Fibroblast of skin of back (primary cell): ENCODE results near the gene PDLIM7.

ENCODE experiments used
- DNase-seq: peaks from one replicate; pipeline ENCODE4 v3.0.0-alpha.2; 2013

Gene PDLIM7

GRCh38 chr5:177443144-177443983, 54.0 kb downstream of the PDLIM7 start:
- DNase-seq = no peak

- no peak for DNase-seq
Observed at GRCh38 chr5:177442066-177442826, 55.2 kb downstream of the PDLIM7 start.

GRCh38 chr5:177440990-177441780, 56.2 kb downstream of the PDLIM7 start:
- no peak for DNase-seq

- DNase-seq = no peak
Observed at GRCh38 chr5:177440211-177440989, 57.0 kb downstream of the PDLIM7 start.

- no peak for DNase-seq
Observed at GRCh38 chr5:177439518-177440053, 57.8 kb downstream of the PDLIM7 start.

- DNase-seq = no peak
Observed at GRCh38 chr5:177438468-177438867, 58.9 kb downstream of the PDLIM7 start.

GRCh38 chr5:177437623-177438022, 59.8 kb downstream of the PDLIM7 start:
- DNase-seq = no peak

- no peak for DNase-seq
Observed at GRCh38 chr5:177435847-177436536, 61.4 kb downstream of the PDLIM7 start.

- DNase-seq = no peak
Observed at GRCh38 chr5:177434942-177435738, 62.3 kb downstream of the PDLIM7 start.

- no peak for DNase-seq
Observed at GRCh38 chr5:177434437-177434836, 63.0 kb downstream of the PDLIM7 start.

- no peak for DNase-seq
Observed at GRCh38 chr5:177433658-177434217, 63.7 kb downstream of the PDLIM7 start.
